NCI-H1417 treated with DMSO at 0.1 percent for 48 hours (cell line): ENCODE results near the gene SPTSSB.

Experiments
- DNase-seq: peaks from one replicate; lab custom pipeline; 2025; lab: John Stamatoyannopoulos, UW

The SPTSSB gene

GRCh38 chr3:161371441-161372320 is at the start of gene SPTSSB:
SPTSSB (minus strand) TSS chr3:161371517; CDS start chr3:161346323, 25,194 bp downstream.
- DNase-seq, result no peak

- peak; percentile 17 for DNase-seq
These were observed 49.4 kb upstream of the SPTSSB start for GRCh38 chr3:161420746-161421145.

- no peak for DNase-seq
These were observed 48.4 kb upstream of the SPTSSB start for GRCh38 chr3:161419555-161420333.

- DNase-seq, result no peak
These were observed 44.4 kb upstream of the SPTSSB start for GRCh38 chr3:161415506-161416231.

GRCh38 chr3:161414907-161415306 is 43.6 kb upstream of the SPTSSB start:
- DNase-seq, result no peak

- DNase-seq, result no peak
These were observed 42.5 kb upstream of the SPTSSB start for GRCh38 chr3:161413855-161414210.

- DNase-seq, result no peak
These were observed 42.0 kb upstream of the SPTSSB start for GRCh38 chr3:161413127-161413854.

GRCh38 chr3:161412123-161412522 is 40.8 kb upstream of the SPTSSB start:
- DNase-seq, result no peak

- DNase-seq, result no peak
These were observed 38.5 kb upstream of the SPTSSB start for GRCh38 chr3:161409858-161410257.

GRCh38 chr3:161409069-161409468 is 37.8 kb upstream of the SPTSSB start:
- DNase-seq, result peak; percentile 22

GRCh38 chr3:161406594-161407555 is 35.6 kb upstream of the SPTSSB start:
- DNase-seq, result no peak

- no peak for DNase-seq
These were observed 34.5 kb upstream of the SPTSSB start for GRCh38 chr3:161405836-161406235.

GRCh38 chr3:161405087-161405486 is 33.8 kb upstream of the SPTSSB start:
- no peak for DNase-seq

GRCh38 chr3:161403251-161403650 is 31.9 kb upstream of the SPTSSB start:
- no peak for DNase-seq

- DNase-seq, result no peak
These were observed 30.1 kb upstream of the SPTSSB start for GRCh38 chr3:161401389-161401788.

- DNase-seq, result no peak
These were observed 29.3 kb upstream of the SPTSSB start for GRCh38 chr3:161400650-161401049.

GRCh38 chr3:161395115-161396012 is 24.0 kb upstream of the SPTSSB start:
- no peak for DNase-seq

- DNase-seq, result no peak
These were observed 22.5 kb upstream of the SPTSSB start for GRCh38 chr3:161393803-161394202.

GRCh38 chr3:161393310-161393709 is 22.0 kb upstream of the SPTSSB start:
- no peak for DNase-seq

- DNase-seq, result no peak
These were observed 21.5 kb upstream of the SPTSSB start for GRCh38 chr3:161392853-161393252.
